GM19043 (cell line): Measurements from ENCODE around the gene PRKCE.

Experiments
- ATAC-seq: cut with Tn5 transposase; IDR thresholded peaks from one replicate; pipeline ENCODE4 v1.9.1; 2021; ENCODE audit warnings: low read depth; ENCODE audit not compliant: unreplicated experiment

Gene PRKCE

DNA sequence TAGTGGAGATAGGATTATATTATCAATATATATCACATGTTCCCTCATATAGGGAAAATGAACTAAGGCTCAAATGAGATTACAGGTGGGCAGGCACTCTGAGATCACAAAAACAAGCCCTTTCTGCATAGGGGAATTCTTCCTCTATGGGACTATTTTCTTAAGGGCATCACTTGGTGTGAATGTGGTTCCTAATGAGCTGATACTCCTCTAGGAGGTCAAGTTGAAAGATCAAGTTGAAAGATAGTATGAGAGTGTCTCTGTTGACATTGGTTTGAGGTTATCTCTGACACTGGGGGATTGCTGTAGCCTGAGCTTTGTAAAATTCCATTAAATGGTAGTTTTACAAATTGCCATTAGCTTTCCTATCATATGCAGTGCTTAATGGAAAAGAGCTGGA, 270.4 kb downstream of the PRKCE start:
- ATAC-seq: no peak

- no peak for ATAC-seq
Measured at GRCh38 chr2:45922577-45922988, 271.1 kb downstream of the PRKCE start.

GRCh38 chr2:45923701-45924100, 272.2 kb downstream of the PRKCE start:
- ATAC-seq: no peak

DNA sequence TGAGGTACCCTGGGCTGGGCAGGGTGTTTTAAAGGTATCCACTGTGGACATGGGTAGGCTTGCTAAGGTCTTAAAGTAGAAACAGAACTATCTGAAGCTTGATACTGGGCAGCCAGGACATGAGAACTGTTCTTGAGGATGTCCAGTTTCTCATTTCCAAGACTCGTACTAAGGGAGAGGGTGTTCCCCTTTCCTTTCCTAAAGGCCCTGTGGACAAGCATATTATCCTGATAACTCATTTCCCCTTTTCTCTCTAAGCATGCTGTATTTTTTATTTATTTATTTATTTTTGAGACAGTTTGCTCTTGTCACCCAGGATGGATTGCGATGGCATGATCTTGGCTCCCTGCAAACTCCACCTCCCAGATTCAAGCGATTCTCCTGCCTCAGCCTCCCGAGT, 273.6 kb downstream of the PRKCE start:
- ATAC-seq: no peak

- no peak for ATAC-seq
Measured at GRCh38 chr2:45925636-45926366, 274.3 kb downstream of the PRKCE start.

DNA sequence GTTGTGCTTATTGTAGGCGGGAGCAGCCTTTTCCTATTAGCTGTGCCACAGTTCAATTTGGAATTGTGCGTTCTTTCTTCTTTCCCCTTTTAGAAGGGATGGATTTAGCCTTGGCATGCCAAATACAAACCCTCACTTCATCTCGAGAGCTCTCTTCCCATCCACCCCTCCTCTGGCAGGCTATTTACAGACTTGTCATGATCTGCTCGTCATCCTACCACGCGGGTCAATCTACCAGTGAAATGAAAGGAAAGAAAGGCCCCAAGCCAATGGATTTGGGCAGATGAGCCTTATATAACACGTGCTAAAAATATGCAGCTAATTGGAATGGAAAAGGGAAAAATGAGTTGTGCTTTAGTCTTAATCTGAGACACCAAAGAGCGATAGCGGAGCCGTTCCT, 277.5 kb downstream of the PRKCE start:
- no peak for ATAC-seq

- no peak for ATAC-seq
Measured at GRCh38 chr2:45929674-45930395, 278.4 kb downstream of the PRKCE start.

DNA sequence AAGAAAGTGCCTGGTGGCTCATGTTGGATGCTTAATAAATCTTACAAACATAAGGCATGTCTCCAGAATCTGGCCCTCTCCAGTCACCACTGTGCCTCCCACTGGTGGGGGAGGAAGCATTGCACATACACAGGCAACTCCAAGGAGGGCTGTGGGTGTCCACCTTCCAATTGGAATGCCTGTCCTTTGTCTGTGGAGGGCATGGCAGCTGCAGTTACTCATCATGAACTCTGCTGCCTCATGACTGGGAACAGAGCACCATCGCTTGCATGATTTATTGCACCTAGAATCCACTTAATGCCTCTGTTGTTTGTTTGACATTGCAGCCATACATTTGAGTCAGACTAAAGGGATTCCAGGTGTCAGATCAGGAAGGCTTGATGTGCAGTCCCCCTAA, 278.9 kb downstream of the PRKCE start:
- no peak for ATAC-seq

DNA sequence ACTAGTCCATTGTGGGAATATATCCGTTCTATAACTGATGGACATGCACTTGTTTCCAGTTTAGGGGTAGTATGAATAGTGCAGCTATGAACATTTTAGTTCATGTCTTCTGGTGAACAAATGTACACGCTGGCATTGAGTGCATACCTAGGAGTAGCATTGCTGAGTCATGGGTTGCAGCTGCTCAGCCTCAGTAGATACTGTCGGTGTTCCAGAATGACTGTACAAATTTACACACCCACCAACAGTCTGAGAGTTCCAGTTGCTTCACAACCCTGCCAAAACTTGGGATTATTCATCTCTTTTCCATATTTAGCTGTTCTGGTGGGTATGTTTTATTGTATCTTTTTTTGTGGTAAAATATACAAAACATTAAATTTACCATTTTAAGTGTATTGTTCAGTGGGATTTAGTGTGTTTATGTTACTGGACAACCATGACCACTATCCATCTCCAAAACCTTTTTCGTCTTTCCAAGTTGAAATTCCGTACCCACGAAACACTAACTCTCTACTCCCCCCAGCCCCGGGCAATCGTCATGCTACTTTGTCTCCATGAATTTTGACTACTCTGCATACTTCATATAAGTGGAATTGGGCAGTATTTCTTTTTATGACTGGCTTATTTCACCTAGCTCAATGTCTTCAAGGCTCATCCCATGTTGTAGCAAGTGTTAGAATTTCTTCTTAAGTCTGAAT, 281.0 kb downstream of the PRKCE start:
- ATAC-seq: no peak

GRCh38 chr2:45935791-45936622, 284.5 kb downstream of the PRKCE start:
- no peak for ATAC-seq

GRCh38 chr2:45936623-45936979, 285.1 kb downstream of the PRKCE start:
- no peak for ATAC-seq

- no peak for ATAC-seq
Measured at GRCh38 chr2:45937990-45938389, 286.5 kb downstream of the PRKCE start.

- ATAC-seq: no peak
Measured at GRCh38 chr2:45938649-45939511, 287.4 kb downstream of the PRKCE start.

DNA sequence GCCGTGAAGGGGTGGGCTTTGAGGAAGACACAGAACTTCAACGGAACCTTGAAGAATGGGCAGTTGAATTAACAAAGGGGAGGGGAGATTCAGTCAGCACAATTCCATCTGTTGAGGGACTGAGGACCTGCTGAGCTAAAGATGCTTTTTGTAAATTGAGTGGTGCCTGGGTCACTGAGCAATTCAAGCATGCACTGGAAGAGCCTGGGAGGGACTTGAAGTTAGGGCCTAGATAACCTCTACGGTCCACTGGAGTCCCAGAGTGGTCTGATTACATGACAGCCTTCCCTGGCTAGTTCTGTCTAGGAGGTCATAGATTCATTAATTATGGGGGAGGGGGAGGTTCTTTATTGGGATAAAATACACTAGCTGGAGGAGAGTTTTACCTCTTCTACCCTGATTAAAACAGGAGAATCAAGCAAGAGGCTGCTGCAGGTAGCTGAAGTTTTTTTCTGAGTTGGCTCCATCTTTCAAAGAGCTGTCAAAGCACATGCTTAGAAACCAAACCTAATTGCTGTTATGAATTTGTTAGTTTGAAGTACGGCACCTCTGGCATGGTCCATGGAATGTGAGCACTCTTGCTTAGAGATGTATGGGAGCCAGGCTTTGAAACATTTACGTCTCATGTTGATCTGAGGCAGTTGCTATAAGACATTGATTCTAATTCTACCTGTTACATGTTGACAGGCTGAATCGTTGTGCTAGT, 290.2 kb downstream of the PRKCE start:
- no peak for ATAC-seq

DNA sequence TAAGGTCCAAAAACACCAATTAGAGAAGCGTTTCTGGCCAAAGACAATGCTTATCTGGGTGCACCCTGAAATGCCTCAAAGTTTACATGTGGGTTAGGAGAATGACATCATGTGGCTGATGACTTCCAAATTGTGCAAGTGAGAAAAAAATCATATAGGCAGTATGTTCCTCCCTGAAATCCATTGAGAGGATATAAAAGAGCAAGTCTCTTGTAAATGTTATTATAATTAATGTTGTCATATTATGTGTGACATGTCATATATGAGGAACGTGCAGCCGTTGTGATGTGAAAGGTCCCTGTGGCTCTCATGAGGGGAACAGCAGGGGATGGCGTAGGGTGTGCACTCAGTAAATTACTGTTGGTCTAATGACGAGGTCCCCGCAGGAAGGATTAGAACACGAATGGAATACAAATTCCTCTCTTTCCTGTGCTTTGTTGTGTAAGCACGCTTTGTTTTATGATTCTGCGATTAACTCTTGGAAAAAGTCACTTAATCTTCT, 290.8 kb downstream of the PRKCE start:
- ATAC-seq: no peak

DNA sequence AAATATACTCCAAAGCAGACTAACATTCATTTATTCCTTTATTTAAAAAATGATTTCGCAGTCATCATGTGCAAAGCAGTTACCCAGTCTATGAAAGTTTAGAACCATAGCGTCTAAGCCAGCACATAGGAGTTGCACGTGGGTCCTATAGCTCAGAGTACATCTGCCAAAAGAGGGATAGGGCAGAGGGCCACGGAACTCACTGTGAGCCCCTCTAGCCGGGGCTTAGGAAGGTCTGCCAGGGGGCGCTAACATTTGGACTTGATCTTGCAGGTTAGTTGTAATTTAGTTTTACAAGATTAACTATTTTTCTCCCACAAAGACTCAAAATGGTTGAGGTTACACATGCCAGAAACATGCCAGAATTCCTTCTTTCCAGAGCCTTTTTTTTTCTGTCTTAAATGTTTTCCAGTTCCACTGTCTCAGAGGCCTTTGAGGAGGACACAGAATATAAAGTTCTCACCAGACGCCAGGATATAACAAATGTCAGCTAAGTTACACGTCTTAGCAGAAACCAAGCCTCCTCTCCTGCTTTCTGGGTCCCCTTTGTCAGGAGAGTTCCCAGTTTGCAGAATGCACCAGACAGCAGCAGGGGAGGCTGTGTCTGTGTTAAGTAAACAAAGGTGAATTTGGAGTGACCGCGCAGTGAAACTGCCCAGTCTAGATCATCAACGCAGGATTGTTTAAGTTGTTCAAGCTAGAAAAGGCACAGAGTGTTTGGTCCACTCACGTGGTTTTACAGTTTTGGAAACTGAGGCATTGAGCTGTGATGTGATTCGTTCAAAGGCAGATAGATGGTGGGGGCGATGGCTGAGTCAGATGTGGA, 292.0 kb downstream of the PRKCE start:
- no peak for ATAC-seq

GRCh38 chr2:45944074-45944473, 292.6 kb downstream of the PRKCE start:
- no peak for ATAC-seq

DNA sequence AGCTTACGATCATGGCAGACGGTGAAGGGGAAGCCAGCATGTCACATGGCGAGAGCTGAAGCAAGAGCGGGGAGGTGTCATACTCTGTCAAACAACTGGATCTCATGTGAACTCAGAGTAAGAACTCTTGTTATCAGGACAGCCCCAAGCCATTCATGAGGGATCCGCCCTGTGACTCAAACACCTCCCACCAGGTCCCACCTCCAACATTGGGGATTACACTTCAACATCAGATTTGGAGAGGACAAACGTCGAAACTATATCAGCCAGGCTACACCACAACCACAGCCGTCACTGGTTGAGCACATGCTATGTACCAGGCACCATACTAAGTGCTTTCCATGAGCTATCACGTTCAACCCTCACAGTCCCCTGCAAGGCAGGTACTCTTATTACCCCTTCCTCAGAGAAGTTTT, 293.8 kb downstream of the PRKCE start:
- ATAC-seq: no peak
